IMR-90 (cell line): ENCODE data around the gene TTC21A. TPM values are rescaled to one million over a fixed set of nuclear protein-coding genes. Genes with fewer than 3 reads are reported as not detected.
A peak's percentile ranks its signal among the peaks of the same experiment; 100 is the strongest.

Experiments
- ATAC-seq: fragments of 200-7000 bp; cut with Tn5 transposase; 2 replicates; pipeline ENCODE4 v1.9.1; 2020; ENCODE audit warnings: low read depth, mild to moderate bottlenecking, moderate library complexity
- Bru-seq: library from RNA; stranded (reverse); fragments of 400-500 nt; gene quantifications from one replicate; lab custom pipeline; 2021; lab: Mats Ljungman, UMichigan
- BruChase-seq, 2 experiments: library from RNA; stranded (reverse); fragments of 400-500 nt; gene quantifications; one replicate each; lab custom pipeline; 2021; lab: Mats Ljungman, UMichigan
- BruUV-seq: library from RNA; stranded (reverse); fragments of 400-500 nt; replicated peaks from 2 replicates; lab custom pipeline; 2021; lab: Mats Ljungman, UMichigan
- CTCF ChIA-PET: fragments of 300-600 bp; formaldehyde crosslinking; extraction: SDS; loops from one replicate; lab custom pipeline; 2021; ENCODE audit warnings: antibody characterized with exemption; lab: Yijun Ruan, JAX
- POLR2A ChIA-PET: fragments of 300-600 bp; sonication (Branson Sonifier 250); formaldehyde crosslinking; loops from one replicate; lab custom pipeline; 2022; ENCODE audit warnings: antibody characterized with exemption; ENCODE audit not compliant: unreplicated experiment; lab: Charles Lee
- DNase-seq: peaks from one replicate; pipeline ENCODE4 v3.0.0; 2013
- H2AFZ ChIP-seq: replicated peaks from 2 replicates; pipeline ENCODE3; 2013; ENCODE audit warnings: low read length, mild to moderate bottlenecking; ENCODE audit not compliant: poor library complexity
- H2AK5ac ChIP-seq: 2 replicates; pipeline ENCODE4 v1.6.1; 2013; ENCODE audit warnings: low read depth, low read length, inconsistent platforms
- H2AK9ac ChIP-seq: replicated peaks from 2 replicates; pipeline ENCODE3; 2013; ENCODE audit warnings: mild to moderate bottlenecking, low read depth, low read length, moderate library complexity; ENCODE audit not compliant: poor library complexity
- H2BK120ac ChIP-seq: 2 replicates; pipeline ENCODE4 v1.6.1; 2013; ENCODE audit warnings: low read depth, low read length, inconsistent platforms
- H2BK15ac ChIP-seq: 3 replicates; pipeline ENCODE4 v1.6.1; 2013; ENCODE audit warnings: low read depth, low read length, inconsistent platforms
- H2BK20ac ChIP-seq: 2 replicates; pipeline ENCODE4 v1.6.1; 2013; ENCODE audit warnings: low read depth, mild to moderate bottlenecking, inconsistent platforms, low read length, moderate library complexity
- H2BK5ac ChIP-seq: 2 replicates; pipeline ENCODE4 v1.6.1; 2013; ENCODE audit warnings: mild to moderate bottlenecking, low read depth, low read length, inconsistent platforms; ENCODE audit not compliant: poor library complexity, severe bottlenecking
- H3K14ac ChIP-seq: replicated peaks from 2 replicates; pipeline ENCODE4 v1.6.1; 2013; ENCODE audit warnings: low read depth, low read length, inconsistent platforms
- H3K18ac ChIP-seq: 2 replicates; pipeline ENCODE4 v1.6.1; 2013; ENCODE audit warnings: low read depth, low read length, control low read depth
- H3K23ac ChIP-seq: 2 replicates; pipeline ENCODE4 v1.6.1; 2013; ENCODE audit warnings: low read depth, low read length, inconsistent platforms
- H3K27ac ChIP-seq: 2 replicates; pipeline ENCODE4 v1.5.1; 2013; ENCODE audit warnings: mild to moderate bottlenecking, control low read depth, low read length; ENCODE audit not compliant: insufficient read depth
- H3K27me3 ChIP-seq: 2 replicates; pipeline ENCODE4 v1.6.1; 2013; ENCODE audit warnings: low read length; ENCODE audit not compliant: control insufficient read depth, insufficient read depth
- H3K36me3 ChIP-seq: 2 replicates; pipeline ENCODE4 v1.6.1; 2013; ENCODE audit warnings: low read length, mixed read lengths; ENCODE audit not compliant: control insufficient read depth, insufficient read depth
- H3K4ac ChIP-seq: 2 replicates; pipeline ENCODE4 v1.6.1; 2013; ENCODE audit warnings: low read depth, low read length, inconsistent platforms
- H3K4me1 ChIP-seq: 2 replicates; pipeline ENCODE4 v1.6.1; 2013; ENCODE audit warnings: low read length, mixed read lengths; ENCODE audit not compliant: control insufficient read depth, insufficient read depth
- H3K4me2 ChIP-seq: 2 replicates; pipeline ENCODE4 v1.6.1; 2013; ENCODE audit warnings: low read depth, mild to moderate bottlenecking, control low read depth, low read length, moderate library complexity
- H3K4me3 ChIP-seq: 2 replicates; pipeline ENCODE4 v1.5.1; 2013; ENCODE audit warnings: low read depth, mild to moderate bottlenecking, control low read depth, low read length, moderate library complexity; ENCODE audit not compliant: insufficient read depth
- H3K56ac ChIP-seq: 2 replicates; pipeline ENCODE4 v1.6.1; 2013; ENCODE audit warnings: low read length, inconsistent platforms; ENCODE audit not compliant: insufficient read depth; ENCODE audit errors: extremely low read depth
- H3K79me1 ChIP-seq, 2 experiments: 2 replicates each; pipeline ENCODE4 v1.6.1; 2013; ENCODE audit warnings: low read length in 2 of 2, inconsistent platforms in 1 of 2, low read depth in 1 of 2
- H3K9ac ChIP-seq: 2 replicates; pipeline ENCODE4 v1.6.1; 2013; ENCODE audit warnings: low read depth, low read length, control low read depth
- H3K9me1 ChIP-seq: 2 replicates; pipeline ENCODE4 v1.6.1; 2013; ENCODE audit warnings: low read length, inconsistent platforms; ENCODE audit not compliant: insufficient read depth
- H3K9me3 ChIP-seq: 2 replicates; pipeline ENCODE4 v1.6.1; 2013; ENCODE audit warnings: low read length; ENCODE audit not compliant: control insufficient read depth, insufficient read depth
- H4K20me1 ChIP-seq: 2 replicates; pipeline ENCODE4 v1.6.1; 2013; ENCODE audit warnings: low read length, inconsistent platforms; ENCODE audit not compliant: insufficient read depth
- H4K5ac ChIP-seq: 2 replicates; pipeline ENCODE4 v1.6.1; 2013; ENCODE audit warnings: mild to moderate bottlenecking, low read depth, low read length, control low read depth
- H4K8ac ChIP-seq, 2 experiments: 2 replicates each; pipeline ENCODE4 v1.6.1; 2013; ENCODE audit warnings: low read depth in 2 of 2, low read length in 2 of 2, control low read depth in 1 of 2, inconsistent platforms in 1 of 2
- H4K91ac ChIP-seq: 2 replicates; pipeline ENCODE4 v1.6.1; 2013; ENCODE audit warnings: low read depth, low read length, inconsistent platforms; ENCODE audit not compliant: insufficient read depth
- MXI1 ChIP-seq: IDR thresholded peaks from 2 replicates; pipeline ENCODE4 v1.6.1; 2012; ENCODE audit warnings: low read depth, mild to moderate bottlenecking, low read length, moderate library complexity, borderline replicate concordance
- NFE2L2 ChIP-seq: fragments of 150-350 bp; IDR thresholded peaks from 2 replicates; pipeline ENCODE4 v1.6.1; 2016; ENCODE audit warnings: low read depth, mild to moderate bottlenecking, low read length
- RCOR1 ChIP-seq: IDR thresholded peaks from 2 replicates; pipeline ENCODE4 v1.6.1; 2012; ENCODE audit warnings: mild to moderate bottlenecking, low read length, improper control_type of control experiment; ENCODE audit not compliant: insufficient replicate concordance
- SMC3 ChIP-seq: fragments of 150-350 bp; IDR thresholded peaks from 2 replicates; pipeline ENCODE4 v1.6.1; 2016; ENCODE audit warnings: low read depth, mild to moderate bottlenecking, antibody characterized with exemption, low read length, moderate library complexity
- WGBS, 2 experiments: methylation state at CpG; one replicate each; pipeline versions ENCODE4 v1.1.5 to v1.1.7; 2013; ENCODE audit warnings: missing lambda C conversion rate in 2 of 2; ENCODE audit not compliant: insufficient read length in 1 of 2; ENCODE audit errors: extremely low coverage in 2 of 2; 5-methylcytosine and 5-hydroxymethylcytosine counted together
- dilution Hi-C: fragments of 300-500 bp; cut with HindIII; formaldehyde crosslinking; loops from one replicate; pipeline ENCODE4 v1.14.3; 2018; ENCODE audit warnings: low sequenced_read_pairs; ENCODE audit not compliant: unreplicated experiment
- in situ Hi-C: fragments of 300-500 bp; cut with MboI; formaldehyde crosslinking; loops from 3 replicates; pipeline ENCODE4 v1.14.3; 2019; ENCODE audit warnings: low sequenced_read_pairs, inconsistent platforms, mixed read lengths
- intact Hi-C: fragments of 100-400 bp; cut with micrococcal nuclease; formaldehyde crosslinking; loops from 2 replicates; pipeline ENCODE4 v1.10.0; 2022
- long read RNA-seq: library from polyadenylated mRNA; unstranded; transcript quantifications from one replicate; pipeline ENCODE4 v2.0.0, GENCODE V29; 2021; ENCODE audit not compliant: unreplicated experiment
- polyA plus RNA-seq, 3 experiments: library from polyadenylated mRNA; depleted of rRNA; stranded (reverse); fragments of >200 nt; gene quantifications; 2 replicates each; pipeline ENCODE4 v1.2.3, GENCODE V29; 2012; ENCODE audit warnings: low replicate concordance in 1 of 3
- total RNA-seq: library from RNA; depleted of rRNA; stranded (reverse); fragments of >200 nt; gene quantifications from 2 replicates; pipeline ENCODE4 v1.2.3, GENCODE V29; 2012; rRNA removed
- TF ChIP-seq, protein P1 (sequence below): conservative IDR thresholded peaks from 2 replicates; pipeline ENCODE4 v1.5.1; 2012; ENCODE audit warnings: mild to moderate bottlenecking, low read depth, low read length, improper control_type of control experiment

Gene TTC21A, protein sequence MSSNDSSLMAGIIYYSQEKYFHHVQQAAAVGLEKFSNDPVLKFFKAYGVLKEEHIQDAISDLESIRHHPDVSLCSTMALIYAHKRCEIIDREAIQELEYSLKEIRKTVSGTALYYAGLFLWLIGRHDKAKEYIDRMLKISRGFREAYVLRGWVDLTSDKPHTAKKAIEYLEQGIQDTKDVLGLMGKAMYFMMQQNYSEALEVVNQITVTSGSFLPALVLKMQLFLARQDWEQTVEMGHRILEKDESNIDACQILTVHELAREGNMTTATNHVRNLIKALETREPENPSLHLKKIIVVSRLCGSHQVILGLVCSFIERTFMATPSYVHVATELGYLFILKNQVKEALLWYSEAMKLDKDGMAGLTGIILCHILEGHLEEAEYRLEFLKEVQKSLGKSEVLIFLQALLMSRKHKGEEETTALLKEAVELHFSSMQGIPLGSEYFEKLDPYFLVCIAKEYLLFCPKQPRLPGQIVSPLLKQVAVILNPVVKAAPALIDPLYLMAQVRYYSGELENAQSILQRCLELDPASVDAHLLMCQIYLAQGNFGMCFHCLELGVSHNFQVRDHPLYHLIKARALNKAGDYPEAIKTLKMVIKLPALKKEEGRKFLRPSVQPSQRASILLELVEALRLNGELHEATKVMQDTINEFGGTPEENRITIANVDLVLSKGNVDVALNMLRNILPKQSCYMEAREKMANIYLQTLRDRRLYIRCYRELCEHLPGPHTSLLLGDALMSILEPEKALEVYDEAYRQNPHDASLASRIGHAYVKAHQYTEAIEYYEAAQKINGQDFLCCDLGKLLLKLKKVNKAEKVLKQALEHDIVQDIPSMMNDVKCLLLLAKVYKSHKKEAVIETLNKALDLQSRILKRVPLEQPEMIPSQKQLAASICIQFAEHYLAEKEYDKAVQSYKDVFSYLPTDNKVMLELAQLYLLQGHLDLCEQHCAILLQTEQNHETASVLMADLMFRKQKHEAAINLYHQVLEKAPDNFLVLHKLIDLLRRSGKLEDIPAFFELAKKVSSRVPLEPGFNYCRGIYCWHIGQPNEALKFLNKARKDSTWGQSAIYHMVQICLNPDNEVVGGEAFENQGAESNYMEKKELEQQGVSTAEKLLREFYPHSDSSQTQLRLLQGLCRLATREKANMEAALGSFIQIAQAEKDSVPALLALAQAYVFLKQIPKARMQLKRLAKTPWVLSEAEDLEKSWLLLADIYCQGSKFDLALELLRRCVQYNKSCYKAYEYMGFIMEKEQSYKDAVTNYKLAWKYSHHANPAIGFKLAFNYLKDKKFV (N-terminal part only)
- total RNA-seq (0.56 and 0.90 TPM in 2 replicates), polyA plus RNA-seq (2012; rRNA removed) (1.6 and 1.8 TPM in 2 replicates), Bru-seq, nascent RNA (percentile 42 among the genes with signal in this experiment), BruChase-seq, experiment 1, labeled RNA remaining after a 6-hour chase (percentile 43 among the genes with signal in this experiment), BruChase-seq, experiment 2, labeled RNA remaining after a 2-hour chase (percentile 50 among the genes with signal in this experiment)
- 0.38 and 0.93 TPM in 2 replicates for polyA plus RNA-seq (2012; cell fraction: cytosol; rRNA removed)
- 10.7 and 13.0 TPM in 2 replicates for polyA plus RNA-seq (2012; cell fraction: nucleus; rRNA removed; ENCODE audit: low replicate concordance)
- long read RNA-seq, partial matches to known transcripts = 1 of 4 reads
- long read RNA-seq, other reads (novel, unspliced or antisense) = 1 of 4 reads

GRCh38 chr3:39107388-39108199, at the start of gene TTC21A, which contains the start of gene GORASP1:
TSS of gene TTC21A (plus strand) at chr3:39107680. CDS start at chr3:39107838, 158 bp downstream.
TSS of gene GORASP1 (minus strand) at chr3:39107627. CDS start at chr3:39107541, 86 bp downstream.
- H4K8ac ChIP-seq = peak within 1 kb of the TSS; percentile 4 to 44; a peak in 1 of 4 replicates
- H2BK120ac ChIP-seq = peak within 1 kb of the TSS; percentile 25
- WGBS, 2 experiments = 1% methylated on average over 28 of the region's 74 CpGs; no CpG with 5 or more reads in 1 of the 2 experiments
- peaks cover 37% of the 10 kb centered on the region for H4K20me1 ChIP-seq
- ChIA-PET POLR2A (no interaction called here), CTCF (interaction anchor here (1.0 to 1.4 kb wide), 4 partner anchors 15 to 185 kb away, joined by 3 to 6 read pairs (median 4); no protein-coding TSS in a partner anchor)
- peak within 1 kb of the TSS; percentile 84 for H3K9ac ChIP-seq
- peak within 1 kb of the TSS; percentile 87 for H2AK9ac ChIP-seq
- H2BK20ac ChIP-seq = no peak within 1 kb of the TSS
- no TSS peak for BruUV-seq
- ATAC-seq (peak; percentile 90), DNase-seq (peak; percentile 85)
- H3K4ac ChIP-seq = peak within 1 kb of the TSS; percentile 53; the same call in 1 of the 2 replicates
- H2AFZ ChIP-seq = peak within 1 kb of the TSS; percentile 99
- no peak within 1 kb of the TSS for H3K18ac ChIP-seq
- H3K27me3 ChIP-seq = no peaks in the 10 kb centered on the region
- H3K14ac ChIP-seq = peak within 1 kb of the TSS; percentile 75
- H2BK15ac ChIP-seq = no peak within 1 kb of the TSS
- peak within 1 kb of the TSS; percentile 74 for H2BK5ac ChIP-seq
- peak within 1 kb of the TSS; percentile 82 for H3K4me2 ChIP-seq
- H2AK5ac ChIP-seq = no peak within 1 kb of the TSS
- peaks cover 3 to 44% of the 10 kb centered on the region in 2 experiments; a peak in 3 of 4 replicates for H3K79me1 ChIP-seq
- H3K9me1 ChIP-seq = peaks cover 8% of the 10 kb centered on the region
- peak within 1 kb of the TSS; percentile 85 for H3K23ac ChIP-seq
- peak within 1 kb of the TSS; percentile 6; the same call in 1 of the 2 replicates for H4K91ac ChIP-seq
- H3K36me3 ChIP-seq = no peaks in the 10 kb centered on the region
- no peaks in the 10 kb centered on the region for H3K9me3 ChIP-seq
- intact Hi-C loops (loop anchor here (1.0 to 5.0 kb wide), 5 partner anchors 44 to 275 kb away; partner anchors contain the start of gene SLC25A38), dilution Hi-C loops (no loop called here), in situ Hi-C loops (no loop called here)
- H3K4me3 ChIP-seq = peak within 1 kb of the TSS; percentile 67
- peaks cover 4% of the 10 kb centered on the region; the same call in 1 of the 2 replicates for H3K4me1 ChIP-seq
- peak within 1 kb of the TSS; percentile 43 for H3K56ac ChIP-seq
- H4K5ac ChIP-seq = no peak within 1 kb of the TSS
- H3K27ac ChIP-seq = peak within 1 kb of the TSS; percentile 81
- TF ChIP-seq SMC3 (no peak), RCOR1 (no peak), MXI1 (peak; percentile 73; the same call in 1 of the 2 replicates), NFE2L2 (no peak)
- TF ChIP-seq, protein P1, sequence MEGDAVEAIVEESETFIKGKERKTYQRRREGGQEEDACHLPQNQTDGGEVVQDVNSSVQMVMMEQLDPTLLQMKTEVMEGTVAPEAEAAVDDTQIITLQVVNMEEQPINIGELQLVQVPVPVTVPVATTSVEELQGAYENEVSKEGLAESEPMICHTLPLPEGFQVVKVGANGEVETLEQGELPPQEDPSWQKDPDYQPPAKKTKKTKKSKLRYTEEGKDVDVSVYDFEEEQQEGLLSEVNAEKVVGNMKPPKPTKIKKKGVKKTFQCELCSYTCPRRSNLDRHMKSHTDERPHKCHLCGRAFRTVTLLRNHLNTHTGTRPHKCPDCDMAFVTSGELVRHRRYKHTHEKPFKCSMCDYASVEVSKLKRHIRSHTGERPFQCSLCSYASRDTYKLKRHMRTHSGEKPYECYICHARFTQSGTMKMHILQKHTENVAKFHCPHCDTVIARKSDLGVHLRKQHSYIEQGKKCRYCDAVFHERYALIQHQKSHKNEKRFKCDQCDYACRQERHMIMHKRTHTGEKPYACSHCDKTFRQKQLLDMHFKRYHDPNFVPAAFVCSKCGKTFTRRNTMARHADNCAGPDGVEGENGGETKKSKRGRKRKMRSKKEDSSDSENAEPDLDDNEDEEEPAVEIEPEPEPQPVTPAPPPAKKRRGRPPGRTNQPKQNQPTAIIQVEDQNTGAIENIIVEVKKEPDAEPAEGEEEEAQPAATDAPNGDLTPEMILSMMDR = no peak
